GM12801 (cell line): Measurements from ENCODE around the gene C3AR1.

Experiments
- CTCF ChIP-seq: IDR thresholded peaks from one replicate; pipeline ENCODE4 v1.5.1; 2011; ENCODE audit warnings: control low read depth; ENCODE audit not compliant: insufficient read length; ENCODE audit errors: extremely low read depth

Gene C3AR1

DNA sequence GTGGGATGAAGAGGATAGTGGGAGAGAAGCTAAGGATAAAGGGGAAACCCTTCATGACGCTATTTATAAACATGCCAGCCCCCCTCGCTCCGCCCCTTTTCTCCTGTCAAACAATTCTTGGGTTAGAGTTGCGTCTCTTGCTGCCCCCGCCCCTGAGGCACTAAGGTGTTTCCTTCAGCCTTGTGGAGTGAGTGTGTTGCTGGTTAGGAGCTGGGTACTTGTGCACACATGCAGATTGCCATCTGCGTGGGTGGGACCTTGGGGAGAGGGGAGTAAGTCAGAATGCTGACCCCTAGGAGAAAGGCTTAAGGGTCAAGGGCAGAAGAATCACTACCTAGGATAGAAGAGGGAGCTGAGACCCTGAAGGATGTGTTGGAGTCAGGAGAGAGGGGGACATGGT, 28.2 kb downstream of the C3AR1 start:
- TF ChIP-seq CTCF = no peak

- no peak for TF ChIP-seq CTCF
These were observed 29.0 kb downstream of the C3AR1 start for GRCh38 chr12:8037046-8037663.

- TF ChIP-seq CTCF = no peak
These were observed 29.8 kb downstream of the C3AR1 start for GRCh38 chr12:8036346-8036745.

DNA sequence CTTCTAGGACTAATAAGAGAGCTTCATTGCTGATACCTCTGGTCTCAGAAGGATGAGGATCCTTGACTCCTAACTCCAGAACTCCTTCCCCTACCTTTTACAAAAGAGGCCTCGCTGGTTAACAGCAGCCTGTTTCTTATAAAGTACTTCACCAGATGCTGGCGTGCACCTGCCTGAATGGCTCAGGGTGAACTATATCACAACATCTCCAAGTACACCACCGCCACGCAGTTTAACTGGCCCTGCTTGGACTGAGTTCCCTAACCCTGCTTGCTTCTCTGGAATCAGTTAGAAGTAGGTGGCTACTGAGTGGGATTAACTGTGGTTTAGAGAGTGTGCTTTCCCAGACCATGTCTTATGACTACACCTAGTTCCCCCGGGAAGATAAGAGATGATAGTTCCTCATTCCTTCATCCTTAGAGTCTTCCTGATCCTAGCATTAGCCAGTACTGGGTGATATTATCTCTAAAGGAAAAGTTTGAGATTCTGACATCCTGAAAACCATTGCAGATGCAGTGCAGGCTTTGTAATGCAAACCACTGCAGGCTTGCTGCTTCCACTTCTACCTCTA, 30.6 kb downstream of the C3AR1 start:
- TF ChIP-seq CTCF = no peak

GRCh38 chr12:8034802-8035201, 31.4 kb downstream of the C3AR1 start:
- no peak for TF ChIP-seq CTCF

DNA sequence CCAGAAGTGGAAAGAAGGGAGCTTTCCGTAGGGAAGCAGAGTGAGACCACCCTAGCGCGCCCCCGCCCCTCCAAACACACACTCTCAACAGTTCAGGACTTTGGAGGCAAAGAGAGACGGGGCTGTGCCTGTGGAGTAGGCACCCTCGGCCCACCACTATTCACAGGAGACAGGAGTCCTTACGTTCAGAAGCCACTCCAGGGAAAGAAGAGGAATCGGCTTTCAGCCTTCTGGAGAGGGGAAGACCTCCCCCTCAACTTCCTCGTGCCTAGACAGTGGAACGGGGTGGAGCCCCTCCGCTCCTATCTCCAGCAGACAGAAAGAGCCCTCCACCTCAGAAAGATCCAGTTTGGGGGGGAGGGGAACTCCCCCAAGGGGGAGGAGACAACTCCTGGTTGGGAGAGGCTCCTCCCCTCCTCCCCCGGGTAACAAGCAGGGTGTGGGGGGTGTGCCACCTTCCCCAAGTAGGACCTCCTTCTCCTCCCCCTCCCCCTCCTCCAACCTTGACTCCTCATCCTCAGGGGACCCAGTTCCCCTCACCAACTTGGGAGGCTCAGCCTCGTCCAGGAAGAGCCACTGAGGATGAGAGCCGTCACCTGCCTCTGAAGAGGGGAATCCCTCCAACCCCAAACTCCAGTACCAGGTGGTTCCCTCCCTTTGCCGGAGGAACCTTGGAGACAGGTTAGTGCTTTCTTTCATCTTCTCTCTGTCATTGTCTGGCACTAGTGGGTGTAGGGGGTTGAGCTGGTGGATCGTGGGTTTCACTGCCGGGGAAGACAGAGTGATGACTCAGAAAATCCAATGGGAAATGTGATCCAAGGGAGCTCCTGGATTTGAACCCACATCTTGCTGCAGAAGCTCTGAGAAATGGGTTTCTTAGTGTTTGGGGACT, 32.8 kb downstream of the C3AR1 start:
- TF ChIP-seq CTCF = no peak

GRCh38 chr12:8032242-8033152, 33.7 kb downstream of the C3AR1 start, which contains the start of gene FOXJ2:
FOXJ2 (plus strand) TSS chr12:8032716; CDS start chr12:8039833, 7,117 bp downstream.
- no peak for TF ChIP-seq CTCF
